ENCODE data around the gene BEGAIN.

BEGAIN gene

GRCh38 chr14:100573002-100573756, 14.0 kb downstream of the BEGAIN start:
- TF ChIP-seq CTCF (IDR thresholded peaks at IDR 0.05; ENCODE audit: control extremely low read depth, extremely low read depth, low read depth, missing control alignments) = no peak
- CTCF ChIA-PET = no interaction called here
- POLR2A ChIA-PET = no interaction called here
- no peak for DNase-seq (ENCODE audit: extremely low spot score)

- POLR2A ChIA-PET = no interaction called here
- TF ChIP-seq CTCF (IDR thresholded peaks at IDR 0.05; ENCODE audit: control extremely low read depth, extremely low read depth, low read depth, missing control alignments) = no peak
- CTCF ChIA-PET = no interaction called here
Observed at GRCh38 chr14:100572543-100572942, 14.7 kb downstream of the BEGAIN start.

GRCh38 chr14:100571837-100572236, 15.4 kb downstream of the BEGAIN start:
- ChIA-PET CTCF (no interaction called here), POLR2A (no interaction called here)
- no peak for TF ChIP-seq CTCF (IDR thresholded peaks at IDR 0.05; ENCODE audit: control extremely low read depth, extremely low read depth, low read depth, missing control alignments)
- DNase-seq (ENCODE audit: extremely low spot score) = no peak

More at GRCh38 chr14:100572543-100572942, 14.7 kb downstream of the BEGAIN start:
- DNase-seq (ENCODE audit: extremely low spot score) = no peak

- ChIA-PET CTCF (interaction anchor here (0.9 to 1.2 kb wide), 2 partner anchors 75 to 187 kb away, joined by 3 read pairs; no protein-coding TSS in a partner anchor), POLR2A (no interaction called here)
- no peak for DNase-seq (ENCODE audit: extremely low spot score)
- no peak for TF ChIP-seq CTCF (IDR thresholded peaks at IDR 0.05; ENCODE audit: control extremely low read depth, extremely low read depth, low read depth, missing control alignments)
Observed at GRCh38 chr14:100570726-100571454, 16.3 kb downstream of the BEGAIN start.

GRCh38 chr14:100569734-100570286, 17.4 kb downstream of the BEGAIN start:
- ChIA-PET POLR2A (no interaction called here), CTCF (interaction anchor here (0.9 to 1.2 kb wide), 2 partner anchors 76 to 186 kb away, joined by 3 read pairs; no protein-coding TSS in a partner anchor)
- DNase-seq (ENCODE audit: extremely low spot score) = no peak
- no peak for TF ChIP-seq CTCF (IDR thresholded peaks at IDR 0.05; ENCODE audit: control extremely low read depth, extremely low read depth, low read depth, missing control alignments)

GRCh38 chr14:100568998-100569733, 18.1 kb downstream of the BEGAIN start:
- TF ChIP-seq CTCF (IDR thresholded peaks at IDR 0.05; ENCODE audit: control extremely low read depth, extremely low read depth, low read depth, missing control alignments) = no peak
- ChIA-PET POLR2A (no interaction called here), CTCF (interaction anchor here (1.2 kb wide), 1 partner anchor 77 kb away, joined by 3 read pairs; no protein-coding TSS in a partner anchor)
- no peak for DNase-seq (ENCODE audit: extremely low spot score)
